Nucleus accumbens (tissue), 56 donors: ENCODE results near the gene AANAT.

Source experiments
- DNase-seq, 56 donors: peaks; one replicate each; lab custom pipeline; 2025; lab: John Stamatoyannopoulos, UW

The AANAT gene

DNA sequence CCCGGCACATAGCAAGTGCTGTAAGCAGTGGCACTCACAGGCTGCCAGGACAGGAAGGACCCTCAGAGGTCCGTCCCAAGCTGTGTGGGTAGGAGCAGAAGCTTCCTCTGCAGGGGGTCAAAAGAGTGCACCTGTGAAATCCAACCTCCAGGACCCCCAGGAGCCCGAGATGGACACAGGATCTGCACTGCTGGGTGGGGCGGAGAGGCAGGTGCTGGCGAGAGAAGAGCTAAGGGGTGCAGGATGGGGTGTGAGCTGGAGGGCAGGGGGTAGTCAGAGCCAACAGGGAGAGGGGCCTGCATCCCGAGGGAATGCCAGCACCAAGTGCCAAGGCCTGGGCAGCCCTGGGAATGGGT lies 650 bp upstream of the AANAT start:
- DNase-seq, result no peak

DNA sequence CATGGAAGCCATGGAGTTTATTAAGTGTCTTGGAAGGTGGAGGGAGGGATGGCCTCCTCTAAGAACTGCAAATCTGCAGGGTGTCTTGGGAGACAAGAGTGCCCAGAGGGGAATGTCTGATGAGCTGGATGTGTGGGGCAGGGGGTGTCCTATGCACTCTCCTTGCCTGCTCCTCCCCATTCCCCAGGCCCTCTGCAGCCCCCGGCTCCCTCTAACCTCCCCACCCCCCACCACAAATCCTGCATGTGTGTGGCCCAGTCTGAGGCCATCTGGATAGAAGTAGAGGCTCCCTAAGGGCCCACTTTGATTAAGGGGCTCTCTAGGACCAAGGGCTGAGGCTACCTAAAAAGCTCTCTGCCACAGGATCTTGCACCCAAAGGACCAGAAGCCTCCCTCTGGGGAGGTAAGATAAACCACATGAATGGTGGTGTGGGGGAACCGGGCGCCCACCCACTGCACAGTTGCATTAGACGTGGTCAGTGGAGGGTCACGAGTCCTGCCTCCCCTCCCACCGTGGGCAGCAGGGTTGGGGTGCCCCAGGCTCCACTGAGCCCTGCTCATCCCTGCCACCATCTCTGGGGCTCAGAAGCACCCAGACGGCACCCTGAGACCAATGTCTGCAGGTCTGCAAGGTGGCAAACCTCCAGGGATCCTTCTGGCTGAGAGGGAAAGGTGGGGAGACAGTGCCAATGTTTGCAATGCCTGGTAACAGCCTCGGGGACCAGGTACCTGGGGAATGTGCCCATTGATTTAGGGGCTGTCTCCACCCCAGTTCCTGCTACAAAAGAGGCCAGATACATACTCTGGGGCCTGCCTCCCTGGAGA lies 618 bp downstream of the AANAT start:
- no peak for DNase-seq

DNA sequence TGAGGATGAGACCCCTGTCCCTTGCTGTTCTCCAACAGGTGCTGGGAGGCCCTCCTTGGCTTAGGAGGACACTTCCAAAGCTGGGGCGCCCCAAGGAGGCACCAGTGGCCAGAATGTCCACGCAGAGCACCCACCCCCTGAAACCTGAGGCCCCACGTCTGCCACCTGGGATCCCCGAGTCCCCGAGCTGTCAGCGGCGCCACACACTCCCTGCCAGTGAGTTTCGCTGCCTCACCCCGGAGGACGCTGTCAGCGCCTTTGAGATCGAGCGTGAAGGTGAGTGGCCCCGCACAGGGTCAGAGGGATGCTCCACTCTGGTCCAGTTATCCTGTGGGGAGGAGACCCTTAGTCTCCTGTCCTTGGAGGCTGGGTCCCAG lies 1.2 kb downstream of the AANAT start:
- DNase-seq, result no peak

DNA sequence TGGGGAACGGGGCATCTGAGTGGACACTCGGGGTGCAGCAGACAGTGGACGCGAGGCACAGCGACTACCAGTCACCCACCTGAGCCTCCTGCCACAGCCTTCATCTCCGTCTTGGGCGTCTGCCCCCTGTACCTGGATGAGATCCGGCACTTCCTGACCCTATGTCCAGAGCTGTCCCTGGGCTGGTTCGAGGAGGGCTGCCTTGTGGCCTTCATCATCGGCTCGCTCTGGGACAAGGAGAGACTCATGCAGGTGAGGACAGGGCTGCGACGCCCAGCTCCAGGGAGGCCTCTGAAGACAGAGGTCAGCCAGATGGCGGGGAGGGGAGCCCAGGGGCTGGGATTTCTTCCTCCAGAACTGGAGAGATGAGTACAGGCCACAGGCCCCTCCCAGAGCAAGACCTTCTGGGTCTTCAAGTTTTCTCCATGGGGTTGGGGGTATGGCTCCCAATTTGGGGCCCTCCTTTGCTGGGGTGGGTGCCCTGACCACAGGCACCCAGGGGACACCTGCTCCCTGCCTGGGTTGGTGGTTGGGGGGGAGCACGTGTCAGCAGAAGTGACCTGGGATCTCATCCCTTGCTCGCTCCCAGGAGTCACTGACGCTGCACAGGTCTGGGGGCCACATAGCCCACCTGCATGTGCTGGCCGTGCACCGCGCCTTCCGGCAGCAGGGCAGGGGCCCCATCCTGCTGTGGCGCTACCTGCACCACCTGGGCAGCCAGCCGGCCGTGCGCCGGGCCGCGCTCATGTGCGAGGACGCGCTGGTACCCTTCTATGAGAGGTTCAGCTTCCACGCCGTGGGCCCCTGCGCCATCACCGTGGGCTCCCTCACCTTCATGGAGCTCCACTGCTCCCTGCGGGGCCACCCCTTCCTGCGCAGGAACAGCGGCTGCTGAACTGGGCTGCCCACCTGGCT lies 1.9 kb downstream of the AANAT start:
- DNase-seq, result no peak

DNA sequence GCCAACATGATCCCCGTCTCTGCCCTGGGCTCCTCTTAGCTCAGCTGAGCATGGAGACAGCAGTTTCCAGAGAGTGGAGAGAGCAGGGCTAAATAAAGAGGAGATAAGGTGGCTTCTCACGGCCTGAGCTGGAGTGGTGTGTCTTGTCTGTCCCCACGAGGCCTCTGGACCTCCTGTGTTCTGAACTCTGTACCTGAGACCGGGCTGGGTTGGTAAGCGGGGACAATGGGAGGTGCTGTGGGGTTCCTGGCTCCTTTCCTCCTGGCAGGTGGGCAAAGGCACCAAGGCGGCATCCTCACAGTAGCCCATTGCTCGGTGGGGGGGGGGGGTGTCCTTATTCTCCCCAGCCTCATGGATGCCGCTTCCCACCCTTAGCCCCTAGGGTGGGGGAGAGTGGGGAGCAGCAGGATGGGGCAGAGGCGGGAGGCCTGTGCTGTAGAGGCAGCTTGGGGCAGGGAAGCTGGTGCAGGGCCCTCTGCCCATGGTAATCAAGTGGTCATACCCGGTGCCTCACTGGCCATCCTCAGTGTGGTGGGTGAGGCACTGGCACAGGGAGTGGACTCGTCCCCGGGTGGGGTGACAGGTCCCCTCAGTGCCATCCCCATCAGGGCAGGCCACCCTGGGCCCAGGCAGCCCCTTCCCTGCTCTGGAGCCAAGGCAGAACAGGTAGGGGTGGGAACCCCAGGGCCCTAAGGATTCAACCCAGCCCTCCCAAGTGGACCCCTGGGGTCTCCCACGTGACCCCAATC lies 2.8 kb downstream of the AANAT start:
- no peak for DNase-seq

DNA sequence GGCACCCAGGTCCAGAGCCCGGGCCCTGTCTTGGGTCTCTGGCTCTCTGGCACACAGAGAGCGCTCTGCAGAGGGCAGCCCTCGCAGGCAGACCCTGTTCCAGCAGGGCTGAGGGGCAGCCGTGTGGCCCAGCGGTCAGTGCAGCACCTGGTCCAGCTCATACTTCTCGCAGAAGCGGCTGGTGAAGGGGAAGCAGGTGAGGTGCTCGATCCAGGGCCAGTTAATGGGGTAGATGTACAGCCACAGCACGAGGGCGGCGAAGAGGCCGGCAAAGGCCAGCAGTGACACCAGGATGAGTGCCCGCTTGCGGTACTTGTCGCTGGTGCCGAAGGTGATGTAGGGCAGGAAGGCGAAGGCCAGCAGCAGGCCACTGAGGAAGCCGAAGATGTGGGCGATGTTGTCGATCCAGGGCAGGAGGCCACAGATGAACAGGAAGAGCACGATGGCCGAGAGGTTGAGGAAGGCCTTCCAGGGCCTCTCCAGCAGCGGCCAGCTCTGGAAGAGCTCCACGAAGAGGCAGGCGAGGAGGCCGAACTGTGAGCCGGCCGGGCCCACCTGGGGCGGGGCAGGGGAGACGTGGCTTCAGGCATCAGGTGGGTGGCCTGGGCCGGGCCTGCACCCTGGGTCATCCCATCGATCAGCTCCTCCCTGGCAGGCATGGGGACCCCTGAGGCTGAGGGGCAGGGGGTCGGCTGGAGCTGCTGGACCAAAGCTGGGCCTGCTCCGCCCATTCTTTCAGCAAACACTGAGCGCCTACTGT lies 4.3 kb downstream of the AANAT start:
- no peak for DNase-seq

DNA sequence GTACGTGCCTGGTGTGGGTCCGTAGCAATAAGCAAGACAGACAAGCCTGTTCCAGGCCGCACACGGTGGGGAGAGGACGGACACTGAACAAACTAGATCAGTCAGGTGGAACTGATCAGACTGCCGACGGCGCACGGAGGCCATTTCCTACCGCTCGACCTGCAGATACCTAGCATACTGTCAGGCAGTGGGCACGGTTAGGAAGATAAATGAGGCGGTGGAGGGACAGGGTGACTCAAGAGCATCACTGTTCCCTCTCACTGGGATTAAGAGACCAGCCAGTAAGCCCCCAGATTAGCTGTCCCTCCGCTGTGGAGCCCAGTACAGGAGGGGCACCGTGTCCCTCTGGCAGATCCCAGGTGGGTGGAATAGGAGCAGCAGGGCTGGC lies 4.8 kb downstream of the AANAT start:
- DNase-seq, result no peak

DNA sequence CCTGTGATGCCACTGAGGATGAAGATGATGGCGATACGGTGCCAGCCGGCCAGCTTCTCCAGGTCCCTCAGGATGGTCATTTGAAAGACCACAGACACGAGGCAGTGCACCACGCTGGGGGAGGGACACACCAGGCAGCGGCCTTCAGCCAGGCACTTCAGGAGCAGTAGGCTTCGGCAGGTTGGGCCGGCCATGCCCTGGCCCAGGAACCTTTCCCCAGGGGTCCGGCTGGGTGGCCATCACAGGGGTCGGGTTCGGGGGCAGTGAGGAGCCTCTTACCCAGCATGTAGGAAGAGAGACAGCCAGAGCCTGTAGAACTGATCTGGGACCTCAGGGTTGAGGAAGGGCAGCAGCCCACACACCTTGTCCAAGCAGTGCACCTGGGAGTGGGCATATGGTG lies 5.3 kb downstream of the AANAT start:
- DNase-seq, result no peak

DNA sequence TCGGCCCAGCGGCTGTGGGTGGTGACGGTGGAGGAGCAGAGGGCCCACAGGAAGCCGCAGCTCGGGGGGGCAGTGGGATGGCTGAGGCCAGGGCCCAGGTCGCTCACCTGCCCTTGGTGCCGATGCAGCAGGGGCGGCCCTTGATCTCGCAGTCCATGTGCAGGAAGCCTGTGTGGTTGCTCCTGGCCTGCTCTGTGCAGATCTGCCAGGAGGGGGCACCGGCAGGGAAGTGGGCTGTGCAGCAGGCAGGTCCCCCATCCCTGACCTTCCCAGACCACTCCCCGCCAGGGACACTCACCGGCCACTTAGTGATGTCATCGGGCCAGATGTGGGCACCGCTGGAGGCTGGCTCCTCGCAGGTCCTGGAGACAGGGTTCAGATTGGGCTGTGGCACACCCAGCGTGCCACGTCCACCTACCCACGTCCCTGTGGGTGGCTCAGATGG lies 6.2 kb downstream of the AANAT start:
- no peak for DNase-seq

DNA sequence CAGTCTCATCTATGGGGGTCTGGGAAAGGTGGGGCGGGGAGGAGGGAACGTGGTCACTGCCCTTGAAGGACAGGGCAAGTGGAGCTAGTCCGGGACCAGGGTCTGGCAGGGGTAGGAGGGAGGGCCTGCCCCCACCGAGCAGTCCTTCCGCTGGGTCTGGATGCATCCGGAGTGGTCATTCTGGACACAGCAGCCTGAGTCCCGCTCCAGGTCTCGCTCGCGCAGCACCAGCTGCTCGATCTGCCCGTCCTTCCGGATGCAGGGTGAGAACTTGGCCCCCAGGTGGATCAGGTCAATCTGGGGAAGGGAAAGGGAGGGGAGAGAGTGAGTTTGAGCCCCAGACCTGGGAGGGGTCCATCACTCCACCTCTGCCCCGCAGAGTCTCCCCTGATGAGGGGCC lies 6.8 kb downstream of the AANAT start:
- DNase-seq, result no peak

DNA sequence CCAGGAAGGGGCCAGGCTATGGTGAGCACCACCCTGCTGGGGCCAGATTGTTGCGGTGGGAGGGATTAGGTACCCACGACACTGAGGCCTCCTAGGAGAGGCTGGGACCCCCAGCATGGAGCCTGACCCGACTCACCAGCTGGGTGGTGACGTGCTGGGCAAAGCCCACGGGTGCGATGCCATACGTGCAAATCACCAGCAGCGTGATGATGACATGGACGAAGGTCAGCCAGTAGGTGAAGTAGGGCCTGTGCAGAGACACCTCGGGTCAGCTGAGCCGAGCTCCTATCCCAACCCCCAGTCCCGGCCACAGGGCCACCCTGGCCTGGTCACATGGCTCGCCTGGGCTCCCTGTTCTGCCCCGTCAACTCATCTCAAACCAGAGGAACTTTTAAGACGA lies 7.5 kb downstream of the AANAT start:
- no peak for DNase-seq

DNA sequence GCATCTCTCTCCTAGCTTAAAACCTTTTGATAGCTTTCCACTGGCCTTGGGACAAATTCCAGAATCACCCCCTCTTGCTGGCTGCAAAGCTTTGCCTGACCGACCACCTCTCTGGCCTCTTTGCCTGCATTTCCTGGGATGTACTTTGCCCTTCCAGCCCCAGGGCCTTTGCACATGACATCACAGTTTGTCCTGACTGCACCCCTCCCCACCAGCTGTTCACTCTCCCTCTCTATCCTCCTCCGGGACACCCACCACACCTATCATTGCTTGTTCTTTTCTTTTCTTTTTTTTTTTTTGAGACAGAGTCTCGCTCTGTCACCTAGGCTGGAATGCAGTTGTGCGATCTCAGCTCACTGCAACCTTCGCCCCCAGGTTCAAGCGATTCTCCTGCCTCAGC lies 7.9 kb downstream of the AANAT start:
- DNase-seq, result no peak

DNA sequence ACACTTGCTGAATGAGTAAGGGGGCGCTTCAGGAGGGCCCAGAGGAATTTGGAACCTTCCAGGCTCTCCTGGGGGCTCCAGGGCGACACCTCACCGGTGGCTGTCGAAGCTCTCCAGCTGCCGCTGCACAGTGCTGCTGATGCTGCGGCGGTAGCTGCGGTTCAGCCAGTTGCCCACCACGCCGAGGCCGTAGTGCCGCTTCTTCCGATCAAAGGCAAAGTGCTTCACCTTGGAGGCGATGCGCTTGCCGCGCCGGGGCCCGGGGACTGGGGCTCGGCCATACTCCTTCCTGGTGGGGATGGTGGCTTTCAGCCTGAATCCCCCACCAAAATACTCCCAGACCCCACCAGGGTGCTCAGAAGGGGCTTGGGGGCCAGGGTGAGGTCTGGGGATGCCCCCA lies 9.3 kb downstream of the AANAT start:
- no peak for DNase-seq

DNA sequence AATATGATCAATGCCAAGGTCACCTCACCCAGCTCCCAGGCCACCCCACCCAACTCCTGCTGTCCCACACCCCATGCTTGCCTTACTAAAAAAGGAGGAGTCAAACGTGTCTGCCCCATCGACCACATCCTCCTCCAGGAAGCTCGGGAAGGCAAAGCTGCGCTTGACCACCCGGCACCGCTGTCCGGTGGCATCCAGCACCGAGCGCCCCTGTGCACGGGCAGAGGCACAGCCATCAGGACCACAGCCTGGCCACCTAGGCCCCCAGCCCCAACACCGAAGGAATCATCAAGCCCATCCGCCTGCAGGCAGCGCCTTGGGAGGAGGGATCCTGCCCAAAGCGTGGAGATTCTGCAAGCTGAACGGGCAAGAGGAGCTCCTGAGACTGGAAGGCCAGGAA lies 10.2 kb downstream of the AANAT start:
- DNase-seq, result no peak

DNA sequence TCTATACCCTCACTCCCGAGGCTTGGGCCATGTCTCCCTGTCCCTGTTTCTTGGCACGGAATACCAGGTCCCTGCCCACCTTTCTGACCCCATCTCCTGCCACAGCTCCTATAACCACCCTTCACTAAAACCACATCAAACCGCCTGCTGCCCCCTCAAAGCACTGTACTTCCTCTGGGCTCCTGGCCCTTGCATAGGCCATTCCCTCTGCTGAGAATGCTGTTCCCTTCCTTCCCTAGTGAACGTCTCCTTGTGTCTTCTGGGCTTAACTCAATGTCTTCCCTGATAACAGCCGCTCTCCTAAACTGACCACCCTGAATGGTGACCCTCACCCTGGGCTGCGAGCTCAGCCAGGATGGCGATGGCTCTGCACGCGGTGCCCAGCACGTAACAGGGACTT lies 10.7 kb downstream of the AANAT start:
- no peak for DNase-seq

DNA sequence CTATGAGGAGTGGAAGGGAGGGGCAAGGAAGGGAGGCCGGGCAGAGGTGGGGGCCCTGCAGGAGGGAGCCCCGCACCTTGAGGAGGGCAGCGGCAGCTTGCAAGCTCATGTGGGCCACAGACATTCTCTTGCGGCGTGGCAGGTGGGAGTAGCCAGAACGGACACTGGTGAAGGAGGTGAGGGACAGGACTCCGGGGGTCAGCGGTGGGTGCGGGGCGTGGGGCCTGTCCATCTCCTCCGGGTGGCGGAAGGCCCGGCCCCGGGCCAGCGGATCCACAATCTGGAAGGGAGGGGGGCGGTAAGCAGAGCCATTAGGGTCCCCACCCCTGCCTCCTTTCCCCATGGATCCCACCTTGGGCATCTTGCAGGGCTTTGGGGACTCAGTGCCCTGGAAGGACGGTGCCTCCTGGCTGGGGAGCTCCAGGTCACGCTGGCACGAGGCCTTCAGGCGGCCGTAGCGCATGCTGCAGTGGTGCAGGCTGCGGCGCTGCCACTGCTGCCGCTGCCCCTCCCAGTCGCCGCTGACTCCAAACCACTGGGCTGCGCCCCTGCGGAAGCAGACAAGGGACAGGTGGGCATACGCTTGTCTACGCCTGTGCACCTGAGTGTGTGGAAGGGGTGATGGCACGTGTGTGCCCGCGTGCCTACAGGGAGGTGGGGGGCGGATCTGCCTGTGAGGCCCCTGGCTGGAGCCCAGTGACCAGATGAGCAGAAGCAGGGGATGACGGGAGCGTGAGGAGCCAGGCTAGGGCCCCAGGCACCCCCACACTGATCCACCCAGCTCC lies 11.5 kb downstream of the AANAT start:
- no peak for DNase-seq

DNA sequence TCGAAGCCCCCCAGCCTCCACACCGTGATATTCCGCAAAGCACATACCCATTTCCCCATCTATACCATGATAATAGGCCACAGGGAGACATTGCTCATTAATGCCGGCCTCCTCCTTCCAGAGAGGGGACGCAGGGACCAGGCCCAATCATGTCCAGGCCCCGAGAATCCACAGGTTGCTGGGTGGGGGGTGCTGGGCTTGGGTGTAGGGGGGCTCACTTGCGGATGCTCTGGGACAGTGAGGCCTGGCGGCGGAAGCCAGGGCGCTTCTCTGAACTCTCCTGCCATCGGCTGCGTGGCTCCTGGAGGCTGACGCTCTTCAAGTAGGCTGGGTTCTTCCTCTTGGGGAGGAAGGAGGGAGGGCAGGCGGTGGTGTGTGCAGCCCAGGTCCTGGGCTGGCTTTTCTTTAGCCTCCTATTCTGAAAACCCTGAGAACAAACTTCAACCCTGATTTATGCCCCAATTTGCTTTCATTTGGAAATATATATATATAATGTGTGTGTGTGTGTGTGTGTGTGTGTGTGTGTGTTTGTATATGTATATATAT lies 12.2 kb downstream of the AANAT start:
- no peak for DNase-seq

DNA sequence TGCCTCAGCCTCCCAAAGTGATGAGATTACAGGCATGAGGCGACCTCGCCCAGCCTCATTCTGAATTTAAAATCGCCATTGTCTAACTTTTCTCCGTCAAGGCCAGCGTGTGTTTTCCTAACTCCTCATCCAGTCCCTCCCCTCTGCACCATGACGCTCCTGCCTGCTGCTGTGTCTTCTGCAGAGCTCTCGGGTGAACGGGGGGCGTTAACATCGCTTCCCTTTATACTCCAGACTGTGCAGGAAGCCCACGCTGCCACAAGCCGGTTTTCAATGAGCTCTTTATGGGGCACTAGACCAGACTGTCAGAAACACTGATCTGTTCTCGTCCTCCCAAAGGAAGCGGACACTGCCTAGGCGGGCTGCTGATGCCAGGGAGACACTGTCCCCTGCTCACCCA lies 13.2 kb downstream of the AANAT start:
- peak in 19 of 56 donors; percentile 13 to 60 (median 42) for DNase-seq

DNA sequence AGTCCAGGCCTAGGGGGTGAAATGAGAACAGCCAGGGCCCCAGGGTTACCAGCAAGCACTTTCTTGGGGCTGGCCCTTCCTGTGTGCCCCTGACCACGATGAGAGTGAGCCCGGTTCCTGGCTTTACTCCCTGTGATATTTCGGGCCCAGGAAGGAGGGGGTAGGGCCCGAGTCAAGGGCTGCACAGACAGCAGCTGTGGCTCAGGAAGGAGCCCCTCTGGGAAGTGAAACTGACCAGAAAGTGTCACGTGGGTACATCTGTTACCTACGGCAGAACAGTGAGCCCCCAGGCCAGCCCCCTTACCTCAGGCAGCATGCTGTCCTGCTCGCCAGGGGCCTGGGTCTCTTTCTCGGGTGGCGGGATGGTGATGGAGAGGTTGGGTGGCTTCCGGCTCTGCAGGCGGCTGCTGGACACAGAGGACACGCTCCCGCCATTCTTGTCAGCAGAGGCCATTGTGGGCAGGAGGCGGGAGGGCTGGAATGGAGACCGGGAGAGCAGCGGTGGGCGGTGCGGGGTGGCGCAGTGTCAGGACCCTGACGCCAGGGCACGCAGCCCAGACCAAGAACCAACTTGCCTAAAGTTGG lies 13.8 kb downstream of the AANAT start:
- DNase-seq, result peak in 21 of 56 donors; percentile 20 to 58 (median 38)
